CD4-positive, alpha-beta T cell (primary cell): ENCODE measurements around the gene APOB. TPM values are rescaled to one million over a fixed set of nuclear protein-coding genes. Genes with fewer than 3 reads are reported as not detected.

Experiments used
- ATAC-seq: fragments of 200-7000 bp; cut with Tn5 transposase; one replicate; pipeline ENCODE4 v1.10.0; 2022; ENCODE audit warnings: mild to moderate bottlenecking; ENCODE audit not compliant: poor library complexity
- CTCF ChIA-PET: fragments of 350-600 bp; sonication (Branson Sonifier 250); formaldehyde crosslinking; loops from one replicate; lab custom pipeline; 2021; ENCODE audit warnings: antibody characterized with exemption, inconsistent platforms; lab: Charles Lee
- POLR2A ChIA-PET: fragments of 350-600 bp; sonication (Branson Sonifier 250); formaldehyde crosslinking; loops from one replicate; lab custom pipeline; 2021; ENCODE audit warnings: antibody characterized with exemption, inconsistent platforms; lab: Charles Lee
- DNase-seq, 14 experiments: peaks; one replicate each; pipeline ENCODE4 v3.0.0-alpha.2; 2013 to 2020; ENCODE audit warnings: mixed read lengths in 2 of 14
- H3K27ac ChIP-seq, 2 donors: one replicate each; pipeline versions ENCODE4 v1.5.1 to v1.7.0; 2013; ENCODE audit warnings: low read length in 2 of 2, low read depth in 1 of 2, mild to moderate bottlenecking in 1 of 2
- H3K27me3 ChIP-seq, 2 experiments: 1 replicate in 1 of 2; 2 replicates in 1 of 2; pipeline versions ENCODE4 v1.6.1 to v1.7.0; 2013; ENCODE audit warnings: low read length in 2 of 2, control low read depth in 1 of 2, mild to moderate bottlenecking in 1 of 2, moderate library complexity in 1 of 2; ENCODE audit not compliant: insufficient read depth in 2 of 2, control insufficient read depth in 1 of 2
- H3K36me3 ChIP-seq: one replicate; pipeline ENCODE4 v1.6.1; 2013; ENCODE audit warnings: low read length, control low read depth; ENCODE audit not compliant: insufficient read depth
- H3K4me1 ChIP-seq: one replicate; pipeline ENCODE4 v1.6.1; 2013; ENCODE audit warnings: low read length, control low read depth; ENCODE audit not compliant: insufficient read depth
- H3K4me3 ChIP-seq: one replicate; pipeline ENCODE4 v1.5.1; 2013; ENCODE audit warnings: mild to moderate bottlenecking, low read length, moderate library complexity
- H3K9me3 ChIP-seq, 2 experiments: 1 replicate in 1 of 2; 2 replicates in 1 of 2; pipeline versions ENCODE4 v1.6.1 to v1.7.0; 2013; ENCODE audit warnings: low read length in 2 of 2, mild to moderate bottlenecking in 2 of 2, control low read depth in 1 of 2, moderate library complexity in 1 of 2; ENCODE audit not compliant: control insufficient read depth in 1 of 2, insufficient read depth in 1 of 2
- H3K27ac Mint-ChIP-seq: one replicate; pipeline ENCODE4 v1.8.0; 2020; ENCODE audit warnings: mixed read lengths
- H3K27me3 Mint-ChIP-seq: one replicate; pipeline ENCODE4 v1.8.0; 2021; ENCODE audit warnings: mixed read lengths
- H3K36me3 Mint-ChIP-seq: one replicate; pipeline ENCODE4 v1.8.0; 2021; ENCODE audit warnings: low read depth, mixed read lengths
- H3K4me1 Mint-ChIP-seq: one replicate; pipeline ENCODE4 v1.8.0; 2021; ENCODE audit warnings: low read depth, mixed read lengths
- H3K4me3 Mint-ChIP-seq: one replicate; pipeline ENCODE4 v1.8.0; 2020; ENCODE audit warnings: mild to moderate bottlenecking, mixed read lengths
- H3K9me3 Mint-ChIP-seq: one replicate; pipeline ENCODE4 v1.8.0; 2020; ENCODE audit warnings: mixed read lengths
- CTCF ChIP-seq: fragments of 200-600 bp; IDR thresholded peaks from one replicate; pipeline ENCODE4 v1.8.0; 2022; ENCODE audit warnings: antibody characterized with exemption, mild to moderate bottlenecking
- intact Hi-C, 2 experiments: fragments of 100-400 bp; cut with DNase I in 1 of 2; cut with micrococcal nuclease in 1 of 2; formaldehyde crosslinking; loops; one replicate each; pipeline versions ENCODE4 v1.15.1 to v1.9.0; 2023 to 2025; cut with DNase I, micrococcal nuclease
- total RNA-seq, 174 experiments: library from RNA in 2 of 174; stranded (reverse) in 2 of 174; gene quantifications; one replicate each; pipeline ENCODE4 v1.2.3 and lab custom pipeline; 2021 to 2026

APOB gene
- total RNA-seq, 2 experiments from 2014 or later: not detected

- CTCF ChIA-PET: no interaction called here
- POLR2A ChIA-PET: no interaction called here
- Mint-ChIP-seq H3K27me3 (no peaks in the 10 kb centered on the region), H3K36me3 (no peaks in the 10 kb centered on the region), H3K27ac (no peak overlapping the region), H3K9me3 (no peaks in the 10 kb centered on the region), H3K4me1 (no peaks in the 10 kb centered on the region), H3K4me3 (no peak overlapping the region)
- DNase-seq (no peak), ATAC-seq (no peak)
- no peak for TF ChIP-seq CTCF
- Histone ChIP-seq H3K4me1 (no peaks in the 10 kb centered on the region), H3K4me3 (no peak overlapping the region), H3K36me3 (no peaks in the 10 kb centered on the region), H3K27ac (no peak overlapping the region), H3K9me3 (peaks cover 0 to 3% of the 10 kb centered on the region in 2 experiments), H3K27me3 (no peaks in the 10 kb centered on the region)
- intact Hi-C loops: no loop called here
These were observed 49.7 kb downstream of the APOB start for GRCh38 chr2:20994130-20994529.

- no peaks in the 10 kb centered on the region for H3K9me3 Mint-ChIP-seq
- CTCF ChIA-PET: no interaction called here
- Histone ChIP-seq H3K4me3 (no peak overlapping the region), H3K4me1 (no peaks in the 10 kb centered on the region), H3K9me3 (peaks cover 0 to 3% of the 10 kb centered on the region in 2 experiments), H3K36me3 (no peaks in the 10 kb centered on the region), H3K27me3 (no peaks in the 10 kb centered on the region), H3K27ac (no peak overlapping the region)
- H3K36me3 Mint-ChIP-seq: no peaks in the 10 kb centered on the region
- H3K27me3 Mint-ChIP-seq: no peaks in the 10 kb centered on the region
- no peaks in the 10 kb centered on the region for H3K4me1 Mint-ChIP-seq
- H3K27ac Mint-ChIP-seq: no peak overlapping the region
- H3K4me3 Mint-ChIP-seq: no peak overlapping the region
- POLR2A ChIA-PET: no interaction called here
- ATAC-seq: no peak
- no peak for TF ChIP-seq CTCF
- no peak for DNase-seq
- intact Hi-C loops: no loop called here
These were observed 51.6 kb downstream of the APOB start for GRCh38 chr2:20992201-20992711.

- no peaks in the 10 kb centered on the region for H3K4me1 ChIP-seq
- Mint-ChIP-seq H3K9me3 (no peaks in the 10 kb centered on the region), H3K4me3 (no peak overlapping the region), H3K4me1 (no peaks in the 10 kb centered on the region), H3K27ac (no peak overlapping the region), H3K36me3 (no peaks in the 10 kb centered on the region), H3K27me3 (no peaks in the 10 kb centered on the region)
- ATAC-seq (no peak), DNase-seq (no peak)
- H3K36me3 ChIP-seq: no peaks in the 10 kb centered on the region
- no peak overlapping the region for H3K27ac ChIP-seq
- ChIA-PET POLR2A (no interaction called here), CTCF (no interaction called here)
- no peaks in the 10 kb centered on the region for H3K27me3 ChIP-seq
- TF ChIP-seq CTCF: no peak
- intact Hi-C loops: no loop called here
- H3K9me3 ChIP-seq: peaks cover 0 to 3% of the 10 kb centered on the region in 2 experiments
- no peak overlapping the region for H3K4me3 ChIP-seq
These were observed 53.1 kb downstream of the APOB start for GRCh38 chr2:20990442-20991430.
